Choroid plexus epithelial cell (primary cell): Measurements from ENCODE around the gene MAPK6.

Experiments used
- DNase-seq: peaks from one replicate; pipeline ENCODE4 v3.0.0-alpha.2; 2010; ENCODE audit warnings: low read depth
- H3K4me3 ChIP-seq: 2 replicates; pipeline ENCODE4 v1.5.1; 2011; ENCODE audit warnings: low read depth, mild to moderate bottlenecking, control low read depth, low read length, moderate library complexity
- TF ChIP-seq, protein P1 (sequence below): conservative IDR thresholded peaks from 2 replicates; pipeline ENCODE4 v1.5.1; 2011; ENCODE audit warnings: low read depth, mild to moderate bottlenecking, control low read depth, inconsistent platforms, low read length, moderate library complexity

MAPK6 gene

DNA sequence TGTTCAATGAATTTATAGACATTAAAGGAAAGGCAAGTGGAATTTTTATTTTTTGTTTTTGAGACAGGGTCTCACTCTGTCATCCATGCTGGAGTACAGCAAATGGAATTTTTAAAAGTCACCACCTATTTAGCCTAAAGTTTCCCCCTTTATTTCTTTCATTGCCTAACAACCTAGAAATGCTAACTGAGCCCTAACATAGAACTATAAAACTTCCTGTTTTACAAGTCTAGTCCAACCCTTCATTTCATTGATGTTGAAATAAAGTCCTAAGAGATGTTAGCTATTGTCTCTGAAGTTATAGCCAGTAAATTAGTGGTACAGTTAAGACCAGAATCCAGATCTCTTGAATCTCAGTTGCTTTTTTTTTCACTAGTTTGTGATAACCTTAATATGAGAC lies 39.0 kb downstream of the MAPK6 start:
- TF ChIP-seq, protein P1, sequence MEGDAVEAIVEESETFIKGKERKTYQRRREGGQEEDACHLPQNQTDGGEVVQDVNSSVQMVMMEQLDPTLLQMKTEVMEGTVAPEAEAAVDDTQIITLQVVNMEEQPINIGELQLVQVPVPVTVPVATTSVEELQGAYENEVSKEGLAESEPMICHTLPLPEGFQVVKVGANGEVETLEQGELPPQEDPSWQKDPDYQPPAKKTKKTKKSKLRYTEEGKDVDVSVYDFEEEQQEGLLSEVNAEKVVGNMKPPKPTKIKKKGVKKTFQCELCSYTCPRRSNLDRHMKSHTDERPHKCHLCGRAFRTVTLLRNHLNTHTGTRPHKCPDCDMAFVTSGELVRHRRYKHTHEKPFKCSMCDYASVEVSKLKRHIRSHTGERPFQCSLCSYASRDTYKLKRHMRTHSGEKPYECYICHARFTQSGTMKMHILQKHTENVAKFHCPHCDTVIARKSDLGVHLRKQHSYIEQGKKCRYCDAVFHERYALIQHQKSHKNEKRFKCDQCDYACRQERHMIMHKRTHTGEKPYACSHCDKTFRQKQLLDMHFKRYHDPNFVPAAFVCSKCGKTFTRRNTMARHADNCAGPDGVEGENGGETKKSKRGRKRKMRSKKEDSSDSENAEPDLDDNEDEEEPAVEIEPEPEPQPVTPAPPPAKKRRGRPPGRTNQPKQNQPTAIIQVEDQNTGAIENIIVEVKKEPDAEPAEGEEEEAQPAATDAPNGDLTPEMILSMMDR = no peak
- no peak overlapping the region for H3K4me3 ChIP-seq
- no peak for DNase-seq

DNA sequence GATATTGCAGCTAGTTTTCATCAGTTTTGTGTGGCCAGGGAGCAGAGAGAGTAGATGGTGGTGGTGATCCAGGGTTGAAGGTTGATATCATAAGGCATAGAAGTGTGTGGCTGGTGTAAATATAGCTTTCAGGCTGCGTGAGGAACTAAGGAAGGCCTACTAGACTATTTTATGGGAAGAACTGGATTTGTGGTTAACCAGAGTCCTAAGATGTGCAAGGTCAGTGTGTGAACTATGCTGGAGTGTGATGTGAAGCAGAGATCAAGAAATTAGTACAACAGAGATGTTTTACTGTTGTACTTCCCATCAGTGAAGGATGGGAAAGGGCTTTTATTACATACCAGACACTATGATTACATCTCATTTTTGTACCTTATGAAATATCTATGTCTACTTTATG lies 41.5 kb downstream of the MAPK6 start:
- TF ChIP-seq, protein P1 = no peak
- DNase-seq = no peak
- no peak overlapping the region for H3K4me3 ChIP-seq

DNA sequence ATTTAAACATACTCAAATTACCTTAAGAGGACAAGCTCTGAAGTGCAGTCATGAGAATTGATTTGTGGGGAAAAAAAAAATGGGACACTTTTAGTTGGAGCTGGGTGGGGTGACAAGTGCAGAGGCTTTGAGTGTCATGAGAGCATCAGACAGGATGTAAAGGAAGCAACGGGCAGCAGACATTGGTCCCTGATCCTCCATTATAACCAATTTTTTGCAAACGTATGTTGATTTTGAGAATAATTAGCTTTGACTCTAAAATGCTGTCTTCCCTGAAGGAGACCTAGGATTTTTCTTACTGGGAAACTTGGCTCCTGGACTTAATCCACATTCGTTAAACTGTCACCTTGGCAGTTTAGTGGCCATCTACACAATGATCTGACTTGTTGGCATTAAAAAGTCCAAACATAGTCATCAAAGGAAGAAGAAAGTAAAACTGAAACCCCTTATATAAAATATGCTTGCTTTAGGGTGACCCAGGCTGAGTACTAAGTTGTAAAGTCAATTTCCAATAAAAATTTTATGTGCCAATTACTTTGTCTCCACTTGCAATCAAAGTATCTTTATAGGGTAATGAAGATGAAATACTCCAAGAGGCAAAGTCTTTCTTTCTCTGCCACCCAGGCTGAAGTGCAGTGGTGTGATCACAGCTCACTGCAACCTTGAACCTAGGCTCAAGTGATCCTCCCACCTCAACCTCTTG lies 48.0 kb downstream of the MAPK6 start:
- no peak overlapping the region for H3K4me3 ChIP-seq

DNA sequence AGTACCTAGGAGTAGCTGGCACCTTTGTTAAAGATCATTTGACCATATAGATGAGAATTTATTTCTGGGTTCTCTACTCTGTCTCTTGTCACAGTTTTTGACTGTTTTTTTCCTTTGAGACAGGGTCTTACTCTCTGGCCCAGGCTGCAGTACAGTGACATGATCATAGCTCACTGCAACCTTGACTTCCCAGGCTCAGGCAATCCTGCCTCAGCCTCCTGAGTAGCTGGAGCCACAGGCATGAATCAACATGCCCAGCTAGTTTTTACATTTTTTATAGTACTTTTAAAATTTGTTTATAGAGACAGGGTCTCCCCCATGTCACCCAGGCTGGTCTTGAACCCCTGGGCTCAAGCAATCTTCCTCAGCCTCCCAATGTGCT lies 48.5 kb downstream of the MAPK6 start:
- no peak overlapping the region for H3K4me3 ChIP-seq
- TF ChIP-seq, protein P1 = no peak
- no peak for DNase-seq

More for the DNA sequence above, 48.0 kb downstream of the MAPK6 start:
- TF ChIP-seq, protein P1 = no peak
- no peak for DNase-seq

DNA sequence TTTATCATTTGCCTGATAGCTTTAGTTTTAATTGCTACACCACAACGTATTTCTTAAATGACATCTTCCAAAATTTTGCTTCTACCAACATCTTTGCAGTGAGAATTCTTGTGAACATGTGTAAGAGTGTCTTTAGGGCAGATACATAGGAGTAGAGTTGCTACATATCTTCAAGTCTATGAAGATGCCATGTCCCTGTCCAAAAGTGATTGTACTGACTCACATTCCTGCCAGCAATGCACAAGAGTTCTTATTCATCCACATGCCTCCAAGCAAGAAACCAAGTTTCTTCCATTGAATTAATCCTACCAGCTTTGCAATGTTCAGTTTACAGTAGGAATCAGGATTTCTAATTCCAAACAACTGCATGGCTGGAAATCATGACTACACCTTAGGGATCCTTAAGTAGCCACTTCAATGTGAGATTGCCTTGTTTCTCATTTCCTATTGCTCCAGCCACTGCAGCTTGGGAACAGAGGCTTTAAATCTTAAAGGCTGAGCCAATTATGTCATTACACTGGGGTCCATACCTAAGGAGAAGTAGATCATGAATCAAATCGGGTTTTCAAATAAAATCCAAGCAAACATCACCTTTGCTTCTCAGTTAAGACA lies 49.1 kb downstream of the MAPK6 start:
- peak; percentile 40 for DNase-seq
- TF ChIP-seq, protein P1 = no peak
- H3K4me3 ChIP-seq = no peak overlapping the region

DNA sequence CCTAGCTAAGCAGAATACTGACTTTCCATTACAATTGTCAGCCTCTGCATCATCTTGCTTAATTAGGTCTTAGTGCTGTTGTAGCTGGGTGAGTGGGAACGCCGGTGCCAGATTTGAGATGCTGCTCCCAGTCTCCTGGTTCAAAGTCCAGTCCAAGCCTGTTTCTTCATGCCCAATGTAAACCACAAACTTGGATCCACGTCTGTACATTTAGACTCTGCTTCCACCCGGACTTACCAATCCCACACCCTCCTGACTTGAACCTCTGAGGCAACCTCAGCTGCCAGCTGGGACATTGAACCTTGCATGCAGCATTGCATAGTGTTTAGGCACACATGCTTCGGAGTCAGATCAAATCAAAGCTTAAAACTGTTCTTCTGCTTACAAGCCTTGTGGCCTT lies 50.5 kb downstream of the MAPK6 start:
- no peak overlapping the region for H3K4me3 ChIP-seq
- TF ChIP-seq, protein P1 = no peak
- DNase-seq = no peak

DNA sequence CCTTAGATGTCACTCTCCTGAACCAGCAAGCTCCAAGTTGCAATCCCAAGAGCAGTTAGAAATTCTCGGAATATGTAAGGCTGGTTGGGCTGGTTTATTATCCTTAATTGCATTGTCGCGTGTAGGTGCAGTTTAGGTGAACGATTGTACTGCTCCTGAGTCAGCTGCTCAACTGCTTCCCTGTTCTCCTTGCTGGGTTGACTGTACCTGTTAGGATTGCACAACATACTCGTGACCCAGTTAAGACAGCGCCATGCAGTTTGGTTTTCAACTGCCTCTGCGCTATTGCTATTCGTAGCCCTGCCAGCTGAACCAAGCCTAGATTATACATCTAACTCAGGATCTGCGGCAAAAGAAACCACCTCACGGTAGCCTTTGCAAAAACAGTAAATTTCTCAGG lies 52.6 kb downstream of the MAPK6 start:
- DNase-seq = no peak
- TF ChIP-seq, protein P1 = no peak
- H3K4me3 ChIP-seq = no peak overlapping the region
